SK-N-SH (cell line): ENCODE measurements around the gene PROM1. TPM values are rescaled to one million over a fixed set of nuclear protein-coding genes. Genes with fewer than 3 reads are reported as not detected.

Experiments
- CTCF ChIA-PET: fragments of 300-600, 350-600 bp; formaldehyde crosslinking; extraction: SDS; loops from one replicate; lab custom pipeline; 2021; lab: Yijun Ruan, JAX
- POLR2A ChIA-PET: fragments of 350-600 bp; sonication (Branson Sonifier 250); formaldehyde crosslinking; extraction: SDS; loops from one replicate; lab custom pipeline; 2020; ENCODE audit warnings: antibody characterized with exemption, inconsistent platforms; lab: Yijun Ruan, JAX
- DNase-seq: peaks from one replicate; pipeline ENCODE4 v3.0.0; 2012
- H2AFZ ChIP-seq: fragments of 200-600 bp; sonication (generic); 2 replicates; pipeline ENCODE4 v1.8.1; 2016; ENCODE audit warnings: antibody characterized with exemption, mild to moderate bottlenecking, low read depth
- H3F3A ChIP-seq: fragments of 200-600 bp; sonication (generic); replicated peaks from 2 replicates; pipeline ENCODE3; 2016; ENCODE audit warnings: antibody characterized with exemption, mild to moderate bottlenecking; ENCODE audit not compliant: insufficient read depth
- H3K27ac ChIP-seq, 2 experiments: fragments of 200-500 bp in 1 of 2; fragments of 200-600 bp in 1 of 2; sonication (Bioruptor generic) in 1 of 2; sonication (generic), shearing (Covaris generic) in 1 of 2; 2 replicates each; pipeline versions ENCODE4 v1.5.1 to v1.6.1; 2014 to 2016; ENCODE audit warnings: low read depth in 2 of 2, inconsistent platforms in 1 of 2, low read length in 1 of 2, mild to moderate bottlenecking in 1 of 2, mixed read lengths in 1 of 2
- H3K27me3 ChIP-seq: fragments of 200-600 bp; sonication (generic), shearing (Covaris generic); 2 replicates; pipeline ENCODE4 v1.6.1; 2016; ENCODE audit warnings: mixed run types; ENCODE audit not compliant: insufficient read depth
- H3K36me3 ChIP-seq, 2 experiments: fragments of 200-500 bp in 1 of 2; fragments of 200-600 bp in 1 of 2; sonication (Bioruptor generic) in 1 of 2; sonication (generic) in 1 of 2; replicated peaks in 1 of 2; 2 replicates each; pipeline versions ENCODE3 to v1.5.1; 2014 to 2016; ENCODE audit warnings: low read length in 1 of 2, mild to moderate bottlenecking in 1 of 2; ENCODE audit not compliant: insufficient read depth in 2 of 2, control insufficient read depth in 1 of 2
- H3K4me1 ChIP-seq, 2 experiments: fragments of 200-500 bp in 1 of 2; fragments of 200-600 bp in 1 of 2; sonication (Bioruptor generic) in 1 of 2; sonication (generic), shearing (Covaris generic) in 1 of 2; 2 replicates each; pipeline versions ENCODE4 v1.5.1 to v1.6.1; 2014 to 2016; ENCODE audit warnings: low read depth in 1 of 2, low read length in 1 of 2, mixed run types in 1 of 2; ENCODE audit not compliant: insufficient read depth in 2 of 2, control insufficient read depth in 1 of 2
- H3K4me2 ChIP-seq: fragments of 200-600 bp; sonication (generic), shearing (Covaris generic); 2 replicates; pipeline ENCODE4 v1.6.1; 2017; ENCODE audit warnings: mixed run types
- H3K4me3 ChIP-seq, 2 experiments: fragments of 200-500 bp in 1 of 2; fragments of 200-600 bp in 1 of 2; sonication (Bioruptor generic) in 1 of 2; sonication (generic), shearing (Covaris generic) in 1 of 2; 2 replicates each; pipeline versions ENCODE4 v1.5.1 to v1.8.1; 2014 to 2016; ENCODE audit warnings: low read depth in 2 of 2, inconsistent platforms in 1 of 2, low read length in 1 of 2, mild to moderate bottlenecking in 1 of 2, mixed read lengths in 1 of 2, moderate library complexity in 1 of 2
- H3K79me2 ChIP-seq: fragments of 200-600 bp; sonication (generic); 2 replicates; pipeline ENCODE4 v1.8.1; 2017; ENCODE audit warnings: mild to moderate bottlenecking; ENCODE audit not compliant: insufficient read depth
- H3K9ac ChIP-seq: fragments of 200-600 bp; sonication (generic); 2 replicates; pipeline ENCODE4 v1.6.1; 2017; ENCODE audit warnings: mixed run types
- H3K9me2 ChIP-seq: fragments of 200-600 bp; sonication (generic); 2 replicates; pipeline ENCODE4 v1.6.1; 2017; ENCODE audit warnings: mixed run types
- H3K9me3 ChIP-seq: fragments of 200-600 bp; sonication (generic); 2 replicates; pipeline ENCODE4 v1.6.1; 2017; ENCODE audit warnings: mixed run types, mild to moderate bottlenecking, moderate library complexity
- H4K20me1 ChIP-seq: fragments of 200-600 bp; sonication (generic); 2 replicates; pipeline ENCODE4 v1.6.1; 2017; ENCODE audit warnings: mild to moderate bottlenecking, mixed run types; ENCODE audit not compliant: insufficient read depth
- EP300 ChIP-seq, 2 experiments: IDR thresholded peaks; 2 replicates each; pipeline versions ENCODE4 v1.4.0 to v1.6.1; 2012; ENCODE audit warnings: borderline replicate concordance in 1 of 2, low read depth in 1 of 2, low read length in 1 of 2
- EZH2phosphoT487 ChIP-seq: fragments of 200-600 bp; sonication (generic); IDR thresholded peaks from 2 replicates; pipeline ENCODE4 v1.6.1; 2017; ENCODE audit warnings: low read depth, mixed run types, mild to moderate bottlenecking, antibody characterized with exemption, moderate library complexity, borderline replicate concordance
- FOXM1 ChIP-seq: IDR thresholded peaks from 2 replicates; pipeline ENCODE4 v1.4.0; 2012; ENCODE audit warnings: low read depth, mild to moderate bottlenecking
- MXI1 ChIP-seq: IDR thresholded peaks from 2 replicates; pipeline ENCODE4 v1.6.1; 2012; ENCODE audit warnings: mild to moderate bottlenecking, low read depth, low read length, improper control_type of control experiment
- NFIC ChIP-seq: IDR thresholded peaks from 2 replicates; pipeline ENCODE4 v1.4.0; 2012; ENCODE audit warnings: borderline replicate concordance
- TEAD4 ChIP-seq: IDR thresholded peaks from 2 replicates; pipeline ENCODE4 v1.4.0; 2012; ENCODE audit warnings: mild to moderate bottlenecking, borderline replicate concordance; ENCODE audit not compliant: insufficient read depth
- YY1 ChIP-seq: IDR thresholded peaks from 2 replicates; pipeline ENCODE4 v1.4.0; 2012; ENCODE audit warnings: low read depth, mild to moderate bottlenecking
- WGBS: methylation state at CpG from one replicate; pipeline ENCODE4 v1.1.6; 2017; ENCODE audit warnings: low lambda C conversion rate; 5-methylcytosine and 5-hydroxymethylcytosine counted together
- polyA plus RNA-seq, 3 experiments: library from polyadenylated mRNA; depleted of rRNA; stranded (reverse); fragments of >200 nt; gene quantifications; 2 replicates each; pipeline ENCODE4 v1.2.3, GENCODE V29; 2012
- TF ChIP-seq, protein P1 (sequence below): fragments of 150-350 bp; IDR thresholded peaks from 2 replicates; pipeline ENCODE4 v1.6.1; 2016; ENCODE audit warnings: mild to moderate bottlenecking, low read depth, low read length
- TF ChIP-seq, protein P2 (sequence below): IDR thresholded peaks from 2 replicates; pipeline ENCODE4 v1.4.0; 2012; ENCODE audit warnings: low read depth, borderline replicate concordance

Gene PROM1
- polyA plus RNA-seq, 1 of the 3 experiments (the other 2 are of a cell fraction): not detected

- no peak for TF ChIP-seq EP300 (IDR thresholded peaks at IDR 0.05; ENCODE audit: borderline replicate concordance in 1 of 2, low read depth in 1 of 2, low read length in 1 of 2)
- no peak for TF ChIP-seq MXI1
- no peak for TF ChIP-seq NFIC
- TF ChIP-seq FOXM1: no peak
- TF ChIP-seq YY1: no peak
- TF ChIP-seq, protein P1, sequence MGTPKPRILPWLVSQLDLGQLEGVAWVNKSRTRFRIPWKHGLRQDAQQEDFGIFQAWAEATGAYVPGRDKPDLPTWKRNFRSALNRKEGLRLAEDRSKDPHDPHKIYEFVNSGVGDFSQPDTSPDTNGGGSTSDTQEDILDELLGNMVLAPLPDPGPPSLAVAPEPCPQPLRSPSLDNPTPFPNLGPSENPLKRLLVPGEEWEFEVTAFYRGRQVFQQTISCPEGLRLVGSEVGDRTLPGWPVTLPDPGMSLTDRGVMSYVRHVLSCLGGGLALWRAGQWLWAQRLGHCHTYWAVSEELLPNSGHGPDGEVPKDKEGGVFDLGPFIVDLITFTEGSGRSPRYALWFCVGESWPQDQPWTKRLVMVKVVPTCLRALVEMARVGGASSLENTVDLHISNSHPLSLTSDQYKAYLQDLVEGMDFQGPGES: no peak
- TF ChIP-seq TEAD4: no peak
Observed at GRCh38 chr4:16070203-16070602, 13.6 kb downstream of the PROM1 start (continued).

DNA sequence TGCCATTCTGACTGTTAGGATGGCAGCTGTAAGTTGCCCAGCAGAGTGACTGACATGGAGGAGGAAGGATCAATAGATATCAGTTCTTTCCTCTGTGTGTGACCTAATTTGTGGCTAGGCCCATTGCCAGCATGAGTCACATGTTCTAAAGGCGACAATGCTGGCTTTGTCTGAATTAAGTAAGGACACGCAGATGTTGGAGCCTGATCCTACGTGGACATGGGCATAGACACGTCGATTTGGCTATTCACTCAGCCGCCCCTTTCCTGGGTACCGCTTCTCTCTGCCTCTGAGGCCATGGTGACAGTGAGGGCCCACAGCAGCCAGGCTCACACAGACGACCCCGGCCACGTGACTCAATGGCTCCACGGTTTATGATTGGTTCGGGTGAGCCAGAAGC lies 16.3 kb downstream of the PROM1 start:
- H3K27me3 ChIP-seq: no peaks in the 10 kb centered on the region; the same call in 1 of the 2 replicates
- no peaks in the 10 kb centered on the region for H3K9me2 ChIP-seq
- no peaks in the 10 kb centered on the region for H3F3A ChIP-seq
- POLR2A ChIA-PET: no interaction called here
- H3K4me2 ChIP-seq: no peak overlapping the region
- no peaks in the 10 kb centered on the region for H4K20me1 ChIP-seq
- H3K4me1 ChIP-seq: no peaks in the 10 kb centered on the region
- no peak overlapping the region for H3K9ac ChIP-seq
- H3K4me3 ChIP-seq: no peak overlapping the region
- CTCF ChIA-PET: interaction anchor here (1.6 kb wide), 1 partner anchor 138 kb away, joined by 5 read pairs; no protein-coding TSS in a partner anchor
- H3K9me3 ChIP-seq: no peaks in the 10 kb centered on the region
- no peak for DNase-seq
- no peaks in the 10 kb centered on the region for H3K79me2 ChIP-seq
- H3K27ac ChIP-seq: no peak overlapping the region
- 83% methylated on average over 12 of the region's 12 CpGs for WGBS
- no peak for TF ChIP-seq MXI1
- H2AFZ ChIP-seq: no peak overlapping the region
- no peaks in the 10 kb centered on the region for H3K36me3 ChIP-seq

GRCh38 chr4:16066586-16067128 lies 17.2 kb downstream of the PROM1 start:
- TF ChIP-seq, protein P2, sequence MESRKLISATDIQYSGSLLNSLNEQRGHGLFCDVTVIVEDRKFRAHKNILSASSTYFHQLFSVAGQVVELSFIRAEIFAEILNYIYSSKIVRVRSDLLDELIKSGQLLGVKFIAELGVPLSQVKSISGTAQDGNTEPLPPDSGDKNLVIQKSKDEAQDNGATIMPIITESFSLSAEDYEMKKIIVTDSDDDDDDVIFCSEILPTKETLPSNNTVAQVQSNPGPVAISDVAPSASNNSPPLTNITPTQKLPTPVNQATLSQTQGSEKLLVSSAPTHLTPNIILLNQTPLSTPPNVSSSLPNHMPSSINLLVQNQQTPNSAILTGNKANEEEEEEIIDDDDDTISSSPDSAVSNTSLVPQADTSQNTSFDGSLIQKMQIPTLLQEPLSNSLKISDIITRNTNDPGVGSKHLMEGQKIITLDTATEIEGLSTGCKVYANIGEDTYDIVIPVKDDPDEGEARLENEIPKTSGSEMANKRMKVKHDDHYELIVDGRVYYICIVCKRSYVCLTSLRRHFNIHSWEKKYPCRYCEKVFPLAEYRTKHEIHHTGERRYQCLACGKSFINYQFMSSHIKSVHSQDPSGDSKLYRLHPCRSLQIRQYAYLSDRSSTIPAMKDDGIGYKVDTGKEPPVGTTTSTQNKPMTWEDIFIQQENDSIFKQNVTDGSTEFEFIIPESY: no peak
- TF ChIP-seq FOXM1: no peak
- TF ChIP-seq EZH2phosphoT487: no peak
- no peaks in the 10 kb centered on the region for H3K9me2 ChIP-seq
- H3K4me1 ChIP-seq: no peaks in the 10 kb centered on the region
- H3K9me3 ChIP-seq: no peaks in the 10 kb centered on the region
- no peaks in the 10 kb centered on the region for H3K27me3 ChIP-seq
- DNase-seq: no peak
- no peaks in the 10 kb centered on the region for H4K20me1 ChIP-seq
- H3K36me3 ChIP-seq: no peaks in the 10 kb centered on the region
- POLR2A ChIA-PET: no interaction called here
- H2AFZ ChIP-seq: no peak overlapping the region
- 67% methylated on average over 7 of the region's 7 CpGs for WGBS
- H3K79me2 ChIP-seq: no peaks in the 10 kb centered on the region
- H3K4me2 ChIP-seq: no peak overlapping the region
- CTCF ChIA-PET: interaction anchor here (1.6 kb wide), 1 partner anchor 139 kb away, joined by 5 read pairs; no protein-coding TSS in a partner anchor
- H3F3A ChIP-seq: no peaks in the 10 kb centered on the region
- no peak overlapping the region for H3K27ac ChIP-seq
- H3K4me3 ChIP-seq: no peak overlapping the region
- H3K9ac ChIP-seq: no peak overlapping the region
